Ishikawa (cell line): ENCODE data around the gene SF3A1.

Source experiments
- CEBPB ChIP-seq: IDR thresholded peaks from 2 replicates; pipeline ENCODE4 v1.6.1; 2012
- CREB1 ChIP-seq: IDR thresholded peaks from 2 replicates; pipeline ENCODE4 v1.6.1; 2012; ENCODE audit warnings: low read depth
- EGR1 ChIP-seq: IDR thresholded peaks from 2 replicates; pipeline ENCODE4 v1.6.1; 2012
- EP300 ChIP-seq: IDR thresholded peaks from 2 replicates; pipeline ENCODE4 v1.6.1; 2012; ENCODE audit warnings: borderline replicate concordance
- FOXM1 ChIP-seq: IDR thresholded peaks from 2 replicates; pipeline ENCODE4 v1.6.1; 2012; ENCODE audit warnings: low read depth, borderline replicate concordance
- RAD21 ChIP-seq: IDR thresholded peaks from 2 replicates; pipeline ENCODE4 v1.6.1; 2012; ENCODE audit warnings: low read depth
- REST ChIP-seq: IDR thresholded peaks from 2 replicates; pipeline ENCODE4 v1.6.1; 2012; ENCODE audit warnings: low read depth, mild to moderate bottlenecking
- TAF1 ChIP-seq: IDR thresholded peaks from 2 replicates; pipeline ENCODE4 v1.6.1; 2012; ENCODE audit warnings: low read depth, mild to moderate bottlenecking
- TCF12 ChIP-seq: IDR thresholded peaks from 2 replicates; pipeline ENCODE4 v1.6.1; 2012; ENCODE audit warnings: low read depth
- TEAD4 ChIP-seq: IDR thresholded peaks from 2 replicates; pipeline ENCODE4 v1.6.1; 2012
- YY1 ChIP-seq: IDR thresholded peaks from 2 replicates; pipeline ENCODE4 v1.6.1; 2012; ENCODE audit warnings: low read depth
- TF ChIP-seq, protein P1 (sequence below): IDR thresholded peaks from 2 replicates; pipeline ENCODE4 v1.6.1; 2012
- TF ChIP-seq, protein P2 (sequence below): IDR thresholded peaks from 2 replicates; pipeline ENCODE4 v1.6.1; 2012

GRCh38 chr22:30305519-30305905 is 51.2 kb downstream of the SF3A1 start:
- TF ChIP-seq EP300 (no peak), REST (no peak), CEBPB (no peak), CREB1 (no peak), YY1 (no peak), FOXM1 (no peak), TCF12 (no peak), EGR1 (no peak), RAD21 (no peak), TAF1 (no peak), TEAD4 (no peak)
- TF ChIP-seq, protein P1, sequence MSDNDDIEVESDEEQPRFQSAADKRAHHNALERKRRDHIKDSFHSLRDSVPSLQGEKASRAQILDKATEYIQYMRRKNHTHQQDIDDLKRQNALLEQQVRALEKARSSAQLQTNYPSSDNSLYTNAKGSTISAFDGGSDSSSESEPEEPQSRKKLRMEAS: no peak
- TF ChIP-seq, protein P2, sequence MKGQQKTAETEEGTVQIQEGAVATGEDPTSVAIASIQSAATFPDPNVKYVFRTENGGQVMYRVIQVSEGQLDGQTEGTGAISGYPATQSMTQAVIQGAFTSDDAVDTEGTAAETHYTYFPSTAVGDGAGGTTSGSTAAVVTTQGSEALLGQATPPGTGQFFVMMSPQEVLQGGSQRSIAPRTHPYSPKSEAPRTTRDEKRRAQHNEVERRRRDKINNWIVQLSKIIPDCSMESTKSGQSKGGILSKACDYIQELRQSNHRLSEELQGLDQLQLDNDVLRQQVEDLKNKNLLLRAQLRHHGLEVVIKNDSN: no peak
